IMR-90 (cell line): ENCODE data around the gene TWIST2.

ENCODE experiments used
- CTCF ChIP-seq: conservative IDR thresholded peaks from 2 replicates; pipeline ENCODE4 v1.5.1; 2012; ENCODE audit warnings: mild to moderate bottlenecking, low read depth, low read length, improper control_type of control experiment
- MAZ ChIP-seq: IDR thresholded peaks from 2 replicates; pipeline ENCODE4 v1.6.1; 2012; ENCODE audit warnings: low read depth, mild to moderate bottlenecking, low read length, improper control_type of control experiment, moderate library complexity, borderline replicate concordance
- POLR2A ChIP-seq: IDR thresholded peaks from 2 replicates; pipeline ENCODE4 v1.6.1; 2012; ENCODE audit warnings: mild to moderate bottlenecking, low read depth, low read length
- RAD21 ChIP-seq: IDR thresholded peaks from 2 replicates; pipeline ENCODE4 v1.6.1; 2012; ENCODE audit warnings: low read length, improper control_type of control experiment

GRCh38 chr2:238888781-238889180 is 40.9 kb downstream of the TWIST2 start:
- TF ChIP-seq POLR2A (no peak), MAZ (no peak), RAD21 (no peak), CTCF (no peak)
